Panc1 (cell line): ENCODE measurements around the gene PLCB1. TPM values are rescaled to one million over a fixed set of nuclear protein-coding genes. Genes with fewer than 3 reads are reported as not detected.

ENCODE experiments used
- ATAC-seq: fragments of 200-7000 bp; cut with Tn5 transposase; 2 replicates; pipeline ENCODE4 v1.9.1; 2020; ENCODE audit warnings: mild to moderate bottlenecking, moderate library complexity
- BruUV-seq: library from RNA; stranded (reverse); fragments of 400-500 nt; replicated peaks from 2 replicates; lab custom pipeline; 2021; lab: Mats Ljungman, UMichigan
- CTCF ChIA-PET: fragments of 300-600 bp; sonication (Branson Sonifier 250); formaldehyde crosslinking; loops from one replicate; lab custom pipeline; 2022; ENCODE audit warnings: antibody characterized with exemption; lab: Charles Lee
- POLR2A ChIA-PET: fragments of 300-600 bp; sonication (Branson Sonifier 250); formaldehyde crosslinking; loops from one replicate; lab custom pipeline; 2022; ENCODE audit warnings: antibody characterized with exemption; lab: Charles Lee
- DNase-seq: peaks from one replicate; pipeline ENCODE4 v3.0.0-alpha.2; 2010; ENCODE audit warnings: low read depth, low spot score
- H3K27ac ChIP-seq: 2 replicates; pipeline ENCODE4 v1.5.1; 2011; ENCODE audit warnings: mild to moderate bottlenecking, low read length, inconsistent platforms
- H3K27me3 ChIP-seq: fragments of 200-500 bp; sonication (Bioruptor generic); 2 replicates; pipeline ENCODE4 v1.6.0; 2014; ENCODE audit warnings: low read length, inconsistent platforms; ENCODE audit not compliant: control insufficient read depth, insufficient read depth
- H3K36me3 ChIP-seq: fragments of 200-500 bp; sonication (Bioruptor generic); 2 replicates; pipeline ENCODE4 v1.5.1; 2014; ENCODE audit warnings: inconsistent platforms, mild to moderate bottlenecking, low read length, moderate library complexity; ENCODE audit not compliant: control insufficient read depth, insufficient read depth
- H3K4me1 ChIP-seq: 2 replicates; pipeline ENCODE4 v1.5.1; 2011; ENCODE audit warnings: inconsistent platforms, mild to moderate bottlenecking, low read length, moderate library complexity; ENCODE audit not compliant: control insufficient read depth, insufficient read depth
- H3K4me3 ChIP-seq, 2 experiments: 2 replicates each; pipeline ENCODE4 v1.5.1; 2011 to 2012; ENCODE audit warnings: low read depth in 2 of 2, low read length in 2 of 2, mild to moderate bottlenecking in 2 of 2, inconsistent platforms in 1 of 2, moderate library complexity in 1 of 2
- H3K9me3 ChIP-seq: fragments of 200-500 bp; sonication (Bioruptor generic); 2 replicates; pipeline ENCODE4 v1.5.1; 2014; ENCODE audit warnings: low read depth, mild to moderate bottlenecking, inconsistent platforms, low read length, moderate library complexity; ENCODE audit not compliant: control insufficient read depth, insufficient read depth
- POLR2AphosphoS5 ChIP-seq: IDR thresholded peaks from 2 replicates; pipeline ENCODE4 v1.6.1; 2012; ENCODE audit warnings: mild to moderate bottlenecking, low read depth, low read length, moderate library complexity
- SIN3A ChIP-seq: IDR thresholded peaks from 2 replicates; pipeline ENCODE4 v1.6.1; 2012; ENCODE audit warnings: low read depth, mild to moderate bottlenecking, low read length, moderate library complexity, borderline replicate concordance; ENCODE audit not compliant: insufficient read depth
- TCF7L2 ChIP-seq: IDR thresholded peaks from 2 replicates; pipeline ENCODE4 v1.6.1; 2011; ENCODE audit warnings: mild to moderate bottlenecking, low read depth, low read length, inconsistent platforms
- in situ Hi-C: cut with HindIII; loops from 2 replicates; pipeline ENCODE4 v1.10.0; 2016; ENCODE audit warnings: low sequenced_read_pairs, low pct_unique_long_range_greater_than_20kb
- intact Hi-C: fragments of 100-400 bp; cut with micrococcal nuclease; formaldehyde crosslinking; loops from one replicate; pipeline ENCODE4 v1.10.0; 2022; ENCODE audit not compliant: unreplicated experiment
- total RNA-seq: library from RNA; stranded (reverse); gene quantifications from one replicate; pipeline ENCODE4 v1.2.1, GENCODE V29; 2021; ENCODE audit not compliant: unreplicated experiment
- TF ChIP-seq, protein P1 (sequence below), 2 experiments: IDR thresholded peaks; 2 replicates each; pipeline ENCODE4 v1.6.1; 2011 to 2012; ENCODE audit warnings: low read depth in 2 of 2, control low read depth in 1 of 2, low read length in 1 of 2, mild to moderate bottlenecking in 1 of 2, moderate library complexity in 1 of 2; ENCODE audit not compliant: insufficient read depth in 1 of 2
- TF ChIP-seq, protein P2 (sequence below): fragments of 450-650 bp; IDR thresholded peaks from 2 replicates; pipeline ENCODE4 v1.5.1; 2017; ENCODE audit warnings: mild to moderate bottlenecking

The PLCB1 gene
- total RNA-seq, 1 experiment from 2014 or later = 0.59 TPM

DNA sequence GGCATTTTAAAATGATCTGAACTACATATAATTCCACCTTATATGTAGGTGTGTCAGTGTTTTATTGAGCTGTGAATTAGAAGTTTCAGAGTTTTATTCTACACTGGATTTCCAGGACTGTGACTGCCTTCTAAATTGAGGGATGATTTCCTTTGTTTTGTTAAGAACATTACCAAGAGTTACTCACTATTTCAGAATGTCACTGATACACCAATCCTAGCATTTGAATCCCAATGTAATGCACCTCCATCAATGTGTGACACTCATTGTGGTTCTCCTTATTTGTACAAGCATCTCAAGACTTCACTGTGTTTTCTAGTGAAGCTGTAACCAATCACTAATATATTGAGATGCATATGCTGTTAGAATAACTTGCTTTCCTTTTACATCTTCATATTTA is 86.8 kb downstream of the PLCB1 start:
- Histone ChIP-seq H3K27me3 (no peaks in the 10 kb centered on the region), H3K36me3 (no peaks in the 10 kb centered on the region), H3K9me3 (no peaks in the 10 kb centered on the region), H3K4me3 (no peak overlapping the region), H3K27ac (no peak overlapping the region), H3K4me1 (no peaks in the 10 kb centered on the region)
- no peak for DNase-seq
- intact Hi-C loops = no loop called here
- POLR2A ChIA-PET = no interaction called here
- no peak for TF ChIP-seq SIN3A
- TF ChIP-seq, protein P1, sequence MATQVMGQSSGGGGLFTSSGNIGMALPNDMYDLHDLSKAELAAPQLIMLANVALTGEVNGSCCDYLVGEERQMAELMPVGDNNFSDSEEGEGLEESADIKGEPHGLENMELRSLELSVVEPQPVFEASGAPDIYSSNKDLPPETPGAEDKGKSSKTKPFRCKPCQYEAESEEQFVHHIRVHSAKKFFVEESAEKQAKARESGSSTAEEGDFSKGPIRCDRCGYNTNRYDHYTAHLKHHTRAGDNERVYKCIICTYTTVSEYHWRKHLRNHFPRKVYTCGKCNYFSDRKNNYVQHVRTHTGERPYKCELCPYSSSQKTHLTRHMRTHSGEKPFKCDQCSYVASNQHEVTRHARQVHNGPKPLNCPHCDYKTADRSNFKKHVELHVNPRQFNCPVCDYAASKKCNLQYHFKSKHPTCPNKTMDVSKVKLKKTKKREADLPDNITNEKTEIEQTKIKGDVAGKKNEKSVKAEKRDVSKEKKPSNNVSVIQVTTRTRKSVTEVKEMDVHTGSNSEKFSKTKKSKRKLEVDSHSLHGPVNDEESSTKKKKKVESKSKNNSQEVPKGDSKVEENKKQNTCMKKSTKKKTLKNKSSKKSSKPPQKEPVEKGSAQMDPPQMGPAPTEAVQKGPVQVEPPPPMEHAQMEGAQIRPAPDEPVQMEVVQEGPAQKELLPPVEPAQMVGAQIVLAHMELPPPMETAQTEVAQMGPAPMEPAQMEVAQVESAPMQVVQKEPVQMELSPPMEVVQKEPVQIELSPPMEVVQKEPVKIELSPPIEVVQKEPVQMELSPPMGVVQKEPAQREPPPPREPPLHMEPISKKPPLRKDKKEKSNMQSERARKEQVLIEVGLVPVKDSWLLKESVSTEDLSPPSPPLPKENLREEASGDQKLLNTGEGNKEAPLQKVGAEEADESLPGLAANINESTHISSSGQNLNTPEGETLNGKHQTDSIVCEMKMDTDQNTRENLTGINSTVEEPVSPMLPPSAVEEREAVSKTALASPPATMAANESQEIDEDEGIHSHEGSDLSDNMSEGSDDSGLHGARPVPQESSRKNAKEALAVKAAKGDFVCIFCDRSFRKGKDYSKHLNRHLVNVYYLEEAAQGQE (IDR thresholded peaks at IDR 0.05; ENCODE audit: insufficient read depth in 1 of 2, low read depth in 2 of 2, low read length in 1 of 2) = no peak
- TF ChIP-seq, protein P2, sequence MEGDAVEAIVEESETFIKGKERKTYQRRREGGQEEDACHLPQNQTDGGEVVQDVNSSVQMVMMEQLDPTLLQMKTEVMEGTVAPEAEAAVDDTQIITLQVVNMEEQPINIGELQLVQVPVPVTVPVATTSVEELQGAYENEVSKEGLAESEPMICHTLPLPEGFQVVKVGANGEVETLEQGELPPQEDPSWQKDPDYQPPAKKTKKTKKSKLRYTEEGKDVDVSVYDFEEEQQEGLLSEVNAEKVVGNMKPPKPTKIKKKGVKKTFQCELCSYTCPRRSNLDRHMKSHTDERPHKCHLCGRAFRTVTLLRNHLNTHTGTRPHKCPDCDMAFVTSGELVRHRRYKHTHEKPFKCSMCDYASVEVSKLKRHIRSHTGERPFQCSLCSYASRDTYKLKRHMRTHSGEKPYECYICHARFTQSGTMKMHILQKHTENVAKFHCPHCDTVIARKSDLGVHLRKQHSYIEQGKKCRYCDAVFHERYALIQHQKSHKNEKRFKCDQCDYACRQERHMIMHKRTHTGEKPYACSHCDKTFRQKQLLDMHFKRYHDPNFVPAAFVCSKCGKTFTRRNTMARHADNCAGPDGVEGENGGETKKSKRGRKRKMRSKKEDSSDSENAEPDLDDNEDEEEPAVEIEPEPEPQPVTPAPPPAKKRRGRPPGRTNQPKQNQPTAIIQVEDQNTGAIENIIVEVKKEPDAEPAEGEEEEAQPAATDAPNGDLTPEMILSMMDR = no peak
- TF ChIP-seq TCF7L2 = no peak
- TF ChIP-seq POLR2AphosphoS5 = no peak
- in situ Hi-C loops = no loop called here
- ATAC-seq = no peak
- CTCF ChIA-PET = no interaction called here
- no TSS peak for BruUV-seq

GRCh38 chr20:8219403-8219802 is 87.3 kb downstream of the PLCB1 start:
- Histone ChIP-seq H3K27ac (no peak overlapping the region), H3K36me3 (no peaks in the 10 kb centered on the region), H3K27me3 (no peaks in the 10 kb centered on the region), H3K4me3 (no peak overlapping the region), H3K9me3 (no peaks in the 10 kb centered on the region), H3K4me1 (no peaks in the 10 kb centered on the region)
- no peak for DNase-seq
- BruUV-seq = no TSS peak
- TF ChIP-seq, protein P2 = no peak
- no peak for TF ChIP-seq POLR2AphosphoS5
- TF ChIP-seq SIN3A = no peak
- TF ChIP-seq, protein P1 (IDR thresholded peaks at IDR 0.05; ENCODE audit: insufficient read depth in 1 of 2, low read depth in 2 of 2, low read length in 1 of 2) = no peak
- TF ChIP-seq TCF7L2 = no peak
- in situ Hi-C loops = no loop called here
- CTCF ChIA-PET = no interaction called here
- intact Hi-C loops = no loop called here
- no peak for ATAC-seq
- POLR2A ChIA-PET = no interaction called here
